GM18511 (cell line): ENCODE results near the gene PUS7.
"Not testable (repeated sequence)": the region's sequence is repeated elsewhere in the genome, so short reads cannot be mapped to it uniquely, and the experiment has no call there.

Experiments used
- ATAC-seq: cut with Tn5 transposase; IDR thresholded peaks from one replicate; pipeline ENCODE4 v1.9.1; 2021; ENCODE audit warnings: mild to moderate bottlenecking, moderate library complexity; ENCODE audit not compliant: unreplicated experiment

PUS7 gene

GRCh38 chr7:105450177-105450861 is 71.8 kb downstream of the PUS7 start:
- no peak for ATAC-seq

GRCh38 chr7:105448181-105448580 is 73.9 kb downstream of the PUS7 start:
- peak; percentile 80 for ATAC-seq

- ATAC-seq, result no peak
Measured at GRCh38 chr7:105444342-105444987, 77.6 kb downstream of the PUS7 start.

GRCh38 chr7:105442214-105442613 is 79.9 kb downstream of the PUS7 start:
- not testable (repeated sequence) for ATAC-seq

- ATAC-seq, result no peak
Measured at GRCh38 chr7:105439174-105439893, 82.7 kb downstream of the PUS7 start.

GRCh38 chr7:105438847-105439173 is 83.3 kb downstream of the PUS7 start:
- ATAC-seq, result no peak

- ATAC-seq, result no peak
Measured at GRCh38 chr7:105438254-105438653, 83.8 kb downstream of the PUS7 start.

- ATAC-seq, result not testable (repeated sequence)
Measured at GRCh38 chr7:105437356-105437755, 84.7 kb downstream of the PUS7 start.

- ATAC-seq, result peak; percentile 71
Measured at GRCh38 chr7:105429746-105430612, 92.1 kb downstream of the PUS7 start.

- ATAC-seq, result no peak
Measured at GRCh38 chr7:105426606-105427146, 95.4 kb downstream of the PUS7 start.

- ATAC-seq, result no peak
Measured at GRCh38 chr7:105423987-105424386, 98.1 kb downstream of the PUS7 start.

GRCh38 chr7:105413887-105414437 is 108.1 kb downstream of the PUS7 start:
- no peak for ATAC-seq

GRCh38 chr7:105410774-105411173 is 111.3 kb downstream of the PUS7 start:
- ATAC-seq, result not testable (repeated sequence)

GRCh38 chr7:105409775-105410174 is 112.3 kb downstream of the PUS7 start:
- not testable (repeated sequence) for ATAC-seq

GRCh38 chr7:105408791-105409410 is 113.2 kb downstream of the PUS7 start:
- ATAC-seq, result no peak
